ENCODE measurements around the gene ELL2. TPM values are rescaled to one million over a fixed set of nuclear protein-coding genes. Genes with fewer than 3 reads are reported as not detected.

The ELL2 gene
- total RNA-seq, 1 donor, result 302 TPM

DNA sequence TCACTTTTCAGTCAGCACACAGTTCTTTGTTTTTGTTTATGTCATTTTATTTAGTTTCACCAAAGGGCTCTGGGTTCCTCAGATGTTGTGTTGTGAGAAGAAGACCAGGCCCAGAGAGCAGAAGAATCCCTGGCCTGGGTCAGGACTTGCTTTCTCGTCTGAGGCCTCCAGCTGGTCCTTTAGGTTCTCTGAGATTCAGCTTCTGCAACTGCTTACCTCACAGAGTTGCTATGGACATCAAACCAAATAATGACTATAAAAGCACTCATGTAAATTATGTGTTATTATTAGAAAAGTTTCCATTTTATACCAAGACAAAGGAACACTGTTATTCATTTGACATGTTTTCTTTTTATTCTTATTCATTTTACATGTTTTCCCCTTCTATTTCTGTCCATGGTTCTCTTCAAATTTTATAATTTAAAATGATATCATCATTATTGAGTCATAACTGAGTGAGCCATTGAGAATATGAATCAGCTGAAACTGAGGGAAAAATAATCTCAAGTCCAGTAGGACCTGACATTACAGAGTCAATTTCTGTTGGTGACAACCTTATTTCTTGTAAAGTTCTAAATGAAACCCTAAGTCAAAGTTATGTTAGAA lies 95.1 kb downstream of the ELL2 start:
- H3K4me3 ChIP-seq (ENCODE audit: low read depth, low read length), result no peak overlapping the region
- no peak for DNase-seq (ENCODE audit: low read depth)
- TF ChIP-seq, protein P1, sequence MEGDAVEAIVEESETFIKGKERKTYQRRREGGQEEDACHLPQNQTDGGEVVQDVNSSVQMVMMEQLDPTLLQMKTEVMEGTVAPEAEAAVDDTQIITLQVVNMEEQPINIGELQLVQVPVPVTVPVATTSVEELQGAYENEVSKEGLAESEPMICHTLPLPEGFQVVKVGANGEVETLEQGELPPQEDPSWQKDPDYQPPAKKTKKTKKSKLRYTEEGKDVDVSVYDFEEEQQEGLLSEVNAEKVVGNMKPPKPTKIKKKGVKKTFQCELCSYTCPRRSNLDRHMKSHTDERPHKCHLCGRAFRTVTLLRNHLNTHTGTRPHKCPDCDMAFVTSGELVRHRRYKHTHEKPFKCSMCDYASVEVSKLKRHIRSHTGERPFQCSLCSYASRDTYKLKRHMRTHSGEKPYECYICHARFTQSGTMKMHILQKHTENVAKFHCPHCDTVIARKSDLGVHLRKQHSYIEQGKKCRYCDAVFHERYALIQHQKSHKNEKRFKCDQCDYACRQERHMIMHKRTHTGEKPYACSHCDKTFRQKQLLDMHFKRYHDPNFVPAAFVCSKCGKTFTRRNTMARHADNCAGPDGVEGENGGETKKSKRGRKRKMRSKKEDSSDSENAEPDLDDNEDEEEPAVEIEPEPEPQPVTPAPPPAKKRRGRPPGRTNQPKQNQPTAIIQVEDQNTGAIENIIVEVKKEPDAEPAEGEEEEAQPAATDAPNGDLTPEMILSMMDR (IDR thresholded peaks at IDR 0.05; ENCODE audit: insufficient read depth, low read depth, low read length), result no peak

DNA sequence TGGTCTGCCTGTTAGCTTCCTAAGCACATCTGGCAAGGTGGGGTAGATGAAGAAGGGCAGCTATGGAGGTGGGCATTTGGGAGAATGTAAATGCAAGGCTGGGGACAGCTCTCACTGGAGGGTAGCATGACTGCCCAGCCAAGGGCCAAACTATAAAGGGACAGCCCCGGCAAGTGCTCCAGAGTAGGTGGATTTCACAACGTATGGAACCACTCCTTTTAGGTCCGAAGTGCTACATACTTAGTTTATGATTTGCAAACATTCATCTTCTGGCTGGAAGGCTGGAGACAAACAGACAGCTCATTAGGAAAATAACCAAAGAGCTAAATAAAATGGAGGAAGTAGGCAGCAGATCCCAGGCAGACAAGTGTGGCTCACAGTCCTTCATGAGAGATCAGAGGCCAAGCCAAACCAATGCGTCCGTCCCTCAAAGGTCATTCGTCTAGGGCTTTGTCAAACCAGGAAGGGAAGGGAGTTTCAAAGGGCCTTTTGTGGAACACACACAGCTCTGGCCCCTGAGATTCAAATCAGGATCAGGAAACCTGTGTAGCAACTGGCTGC lies 96.6 kb downstream of the ELL2 start:
- no peak overlapping the region for H3K4me3 ChIP-seq (ENCODE audit: low read depth, low read length)
- peak; percentile 77 for DNase-seq (ENCODE audit: low read depth)
- TF ChIP-seq, protein P1 (IDR thresholded peaks at IDR 0.05; ENCODE audit: insufficient read depth, low read depth, low read length), result no peak

DNA sequence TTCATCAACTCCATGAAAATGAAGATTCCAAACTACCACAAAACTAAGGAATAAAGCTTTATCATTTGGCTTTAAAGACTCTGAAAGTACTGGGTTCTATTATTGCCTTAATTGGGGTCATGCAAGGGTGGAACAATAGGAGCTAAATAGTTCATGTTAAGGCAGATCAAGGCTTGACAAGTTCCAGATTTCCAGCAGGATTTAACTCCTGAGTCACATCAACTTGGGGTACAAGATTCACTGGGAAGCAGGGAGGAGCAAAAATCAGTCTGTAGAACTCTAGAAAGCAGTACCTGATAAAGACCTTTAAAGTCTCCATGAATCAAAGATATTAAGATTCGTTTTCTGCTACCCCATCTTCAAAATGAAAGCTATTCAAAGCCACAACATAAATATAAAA lies 97.2 kb downstream of the ELL2 start:
- H3K4me3 ChIP-seq (ENCODE audit: low read depth, low read length), result no peak overlapping the region
- TF ChIP-seq, protein P1 (IDR thresholded peaks at IDR 0.05; ENCODE audit: insufficient read depth, low read depth, low read length), result no peak
- no peak for DNase-seq (ENCODE audit: low read depth)

DNA sequence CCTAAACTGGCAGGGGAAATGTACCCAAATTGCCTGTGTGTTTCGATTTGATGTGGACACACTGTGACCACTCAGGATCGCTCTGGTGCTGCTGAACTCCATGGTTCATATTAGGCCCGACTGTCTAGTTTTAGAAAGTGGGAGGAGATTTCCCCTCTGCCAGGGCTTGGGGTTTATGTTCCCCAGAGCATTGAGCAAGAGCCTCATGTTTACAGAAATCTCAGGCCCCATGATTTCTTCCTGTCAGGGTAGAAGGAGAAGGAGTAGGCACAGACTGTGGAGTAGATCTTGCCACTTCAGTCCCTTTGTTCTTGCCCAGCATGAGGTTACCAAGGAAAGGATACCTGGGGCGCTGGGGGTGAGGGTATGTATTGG lies 98.3 kb downstream of the ELL2 start:
- TF ChIP-seq, protein P1 (IDR thresholded peaks at IDR 0.05; ENCODE audit: insufficient read depth, low read depth, low read length), result no peak
- H3K4me3 ChIP-seq (ENCODE audit: low read depth, low read length), result no peak overlapping the region
- DNase-seq (ENCODE audit: low read depth), result peak; percentile 94

DNA sequence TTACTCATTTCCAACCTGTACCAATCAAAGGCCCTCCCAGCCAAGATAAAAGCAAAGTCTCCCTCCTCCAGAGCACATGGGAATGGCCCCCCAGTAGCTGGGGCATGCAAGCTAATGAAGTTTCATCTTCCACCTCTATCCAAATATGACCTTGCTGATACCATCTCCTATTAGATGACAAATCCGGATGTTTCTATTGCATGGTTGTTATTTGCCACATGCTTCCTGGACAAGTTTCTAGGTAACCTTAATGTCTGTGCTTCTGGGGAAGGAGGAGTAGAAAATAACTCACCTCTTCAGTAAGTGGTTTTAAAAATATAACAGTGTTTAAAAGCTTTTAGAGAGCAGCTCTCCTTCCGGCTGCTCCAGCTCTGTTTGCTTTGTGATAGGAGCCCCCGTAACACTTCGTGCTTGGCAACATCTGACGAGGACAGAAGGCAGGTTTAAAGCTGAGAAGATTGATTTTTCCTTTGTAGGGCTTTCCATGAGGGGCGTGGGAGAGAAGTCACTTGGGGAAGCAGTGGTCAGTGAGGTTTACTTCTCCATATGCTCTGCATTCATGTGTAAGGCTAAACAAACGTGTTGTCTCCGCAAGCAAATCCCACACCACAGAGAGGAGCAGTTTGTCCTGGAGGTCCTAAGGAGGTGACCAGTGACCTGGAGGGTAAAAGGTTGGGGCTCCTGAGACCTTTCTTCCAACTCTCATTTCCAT lies 98.8 kb downstream of the ELL2 start:
- TF ChIP-seq, protein P1 (IDR thresholded peaks at IDR 0.05; ENCODE audit: insufficient read depth, low read depth, low read length), result no peak
- no peak overlapping the region for H3K4me3 ChIP-seq (ENCODE audit: low read depth, low read length)
- DNase-seq (ENCODE audit: low read depth), result peak; percentile 61

DNA sequence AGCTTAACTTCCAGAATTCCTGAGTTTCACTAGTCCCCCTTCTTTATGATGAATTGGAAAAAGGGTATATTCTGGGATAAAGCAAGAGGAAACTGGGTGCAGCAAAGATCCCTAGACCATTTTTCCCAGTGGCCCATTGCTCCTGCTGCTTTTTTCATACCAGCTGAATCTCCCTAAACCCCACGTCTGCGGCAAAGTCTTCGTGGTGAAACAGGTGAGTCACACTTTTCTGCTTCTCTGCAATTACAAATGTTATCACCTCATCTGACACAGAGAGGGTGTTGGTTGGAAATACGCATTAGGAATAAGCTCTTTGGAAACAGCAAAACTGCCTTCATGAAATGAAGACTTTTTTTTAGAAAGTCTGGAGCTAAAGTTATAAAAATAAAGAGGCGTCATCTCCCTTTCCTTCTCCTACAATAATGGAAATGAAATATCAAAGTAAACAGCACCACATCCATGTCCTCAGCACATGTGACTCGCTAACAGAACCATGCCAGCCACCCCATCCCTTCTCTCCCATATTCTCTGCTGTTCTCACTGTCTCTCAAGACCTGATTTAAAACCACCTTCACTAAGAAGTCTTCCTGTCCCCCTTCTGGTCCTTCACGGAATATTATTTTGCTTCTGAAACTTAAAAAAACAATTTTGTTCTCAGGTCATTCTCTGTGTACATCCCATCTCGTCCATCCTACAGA lies 99.6 kb downstream of the ELL2 start:
- no peak overlapping the region for H3K4me3 ChIP-seq (ENCODE audit: low read depth, low read length)
- peak; percentile 89 for DNase-seq (ENCODE audit: low read depth)
- TF ChIP-seq, protein P1 (IDR thresholded peaks at IDR 0.05; ENCODE audit: insufficient read depth, low read depth, low read length), result no peak
